ENCODE results near the gene AIF1. TPM values are rescaled to one million over a fixed set of nuclear protein-coding genes. Genes with fewer than 3 reads are reported as not detected.

Gene AIF1
- total RNA-seq, 1 experiment from 2014 or later = 1.4 TPM

- no peaks in the 10 kb centered on the region for H3K27me3 ChIP-seq (ENCODE audit: control insufficient read depth, insufficient read depth, low read length)
- no peak overlapping the region for H3K4me3 ChIP-seq (ENCODE audit: insufficient read depth, low read depth, low read length)
- peaks cover 3% of the 10 kb centered on the region for H3K36me3 ChIP-seq (replicated peaks; ENCODE audit: control insufficient read depth, insufficient read depth, low read length)
- no peak for DNase-seq
These were observed 42.5 kb downstream of the AIF1 start for GRCh38 chr6:31657406-31658157.

- Histone ChIP-seq H3K36me3 (replicated peaks; ENCODE audit: control insufficient read depth, insufficient read depth, low read length) (peaks cover 5% of the 10 kb centered on the region), H3K27me3 (ENCODE audit: control insufficient read depth, insufficient read depth, low read length) (no peaks in the 10 kb centered on the region), H3K4me3 (ENCODE audit: insufficient read depth, low read depth, low read length) (no peak overlapping the region)
- DNase-seq = no peak
These were observed 43.2 kb downstream of the AIF1 start for GRCh38 chr6:31658158-31658688.

- Histone ChIP-seq H3K27me3 (ENCODE audit: control insufficient read depth, insufficient read depth, low read length) (no peaks in the 10 kb centered on the region), H3K4me3 (ENCODE audit: insufficient read depth, low read depth, low read length) (no peak overlapping the region), H3K36me3 (replicated peaks; ENCODE audit: control insufficient read depth, insufficient read depth, low read length) (peaks cover 8% of the 10 kb centered on the region)
- DNase-seq = no peak
These were observed 44.1 kb downstream of the AIF1 start for GRCh38 chr6:31658983-31659648.

GRCh38 chr6:31659649-31660380 is 44.8 kb downstream of the AIF1 start:
- Histone ChIP-seq H3K27me3 (ENCODE audit: control insufficient read depth, insufficient read depth, low read length) (no peaks in the 10 kb centered on the region), H3K36me3 (replicated peaks; ENCODE audit: control insufficient read depth, insufficient read depth, low read length) (peaks cover 8% of the 10 kb centered on the region), H3K4me3 (ENCODE audit: insufficient read depth, low read depth, low read length) (peak overlapping the region; percentile 86)
- DNase-seq = peak; percentile 70

- peaks cover 8% of the 10 kb centered on the region for H3K36me3 ChIP-seq (replicated peaks; ENCODE audit: control insufficient read depth, insufficient read depth, low read length)
- peak within 1 kb of the TSS; percentile 86 for H3K4me3 ChIP-seq (ENCODE audit: insufficient read depth, low read depth, low read length)
- no peaks in the 10 kb centered on the region for H3K27me3 ChIP-seq (ENCODE audit: control insufficient read depth, insufficient read depth, low read length)
- DNase-seq = peak; percentile 97
These were observed 45.6 kb downstream of the AIF1 start, which contains the start of gene C6orf47 for GRCh38 chr6:31660381-31661261. TSS of gene C6orf47 (minus strand) at chr6:31660778. CDS start at chr6:31659947, 831 bp downstream.

GRCh38 chr6:31661262-31662123 is 46.5 kb downstream of the AIF1 start:
- Histone ChIP-seq H3K36me3 (replicated peaks; ENCODE audit: control insufficient read depth, insufficient read depth, low read length) (peaks cover 8% of the 10 kb centered on the region), H3K27me3 (ENCODE audit: control insufficient read depth, insufficient read depth, low read length) (no peaks in the 10 kb centered on the region), H3K4me3 (ENCODE audit: insufficient read depth, low read depth, low read length) (no peak overlapping the region)
- no peak for DNase-seq

- Histone ChIP-seq H3K4me3 (ENCODE audit: insufficient read depth, low read depth, low read length) (no peak overlapping the region), H3K27me3 (ENCODE audit: control insufficient read depth, insufficient read depth, low read length) (no peaks in the 10 kb centered on the region), H3K36me3 (replicated peaks; ENCODE audit: control insufficient read depth, insufficient read depth, low read length) (peaks cover 10% of the 10 kb centered on the region)
- no peak for DNase-seq
These were observed 47.2 kb downstream of the AIF1 start for GRCh38 chr6:31662124-31662723.

- DNase-seq = no peak
- Histone ChIP-seq H3K4me3 (ENCODE audit: insufficient read depth, low read depth, low read length) (peak overlapping the region; percentile 94; the same call in 1 of the 2 replicates), H3K27me3 (ENCODE audit: control insufficient read depth, insufficient read depth, low read length) (no peaks in the 10 kb centered on the region), H3K36me3 (replicated peaks; ENCODE audit: control insufficient read depth, insufficient read depth, low read length) (peaks cover 20% of the 10 kb centered on the region)
These were observed 48.3 kb downstream of the AIF1 start for GRCh38 chr6:31663126-31663960.

GRCh38 chr6:31663961-31664789 is 49.1 kb downstream of the AIF1 start:
- Histone ChIP-seq H3K36me3 (replicated peaks; ENCODE audit: control insufficient read depth, insufficient read depth, low read length) (peaks cover 28% of the 10 kb centered on the region), H3K4me3 (ENCODE audit: insufficient read depth, low read depth, low read length) (peak overlapping the region; percentile 94), H3K27me3 (ENCODE audit: control insufficient read depth, insufficient read depth, low read length) (no peaks in the 10 kb centered on the region)
- peak; percentile 65 for DNase-seq

GRCh38 chr6:31664790-31665500 is 49.9 kb downstream of the AIF1 start, which contains the start of gene GPANK1:
TSS of gene GPANK1 (minus strand) at chr6:31664997. CDS start at chr6:31664478, 519 bp downstream.
- peaks cover 34% of the 10 kb centered on the region for H3K36me3 ChIP-seq (replicated peaks; ENCODE audit: control insufficient read depth, insufficient read depth, low read length)
- no peaks in the 10 kb centered on the region for H3K27me3 ChIP-seq (ENCODE audit: control insufficient read depth, insufficient read depth, low read length)
- peak within 1 kb of the TSS; percentile 94 for H3K4me3 ChIP-seq (ENCODE audit: insufficient read depth, low read depth, low read length)
- DNase-seq = peak; percentile 82

Data from H7 (cell line).